ENCODE measurements around the gene ZNF709. TPM values are rescaled to one million over a fixed set of nuclear protein-coding genes. Genes with fewer than 3 reads are reported as not detected.

Gene ZNF709
- total and polyA plus RNA-seq, 2 of the 4 experiments (the other 2 are of a cell fraction) = 0.50 to 3.8 TPM

DNA sequence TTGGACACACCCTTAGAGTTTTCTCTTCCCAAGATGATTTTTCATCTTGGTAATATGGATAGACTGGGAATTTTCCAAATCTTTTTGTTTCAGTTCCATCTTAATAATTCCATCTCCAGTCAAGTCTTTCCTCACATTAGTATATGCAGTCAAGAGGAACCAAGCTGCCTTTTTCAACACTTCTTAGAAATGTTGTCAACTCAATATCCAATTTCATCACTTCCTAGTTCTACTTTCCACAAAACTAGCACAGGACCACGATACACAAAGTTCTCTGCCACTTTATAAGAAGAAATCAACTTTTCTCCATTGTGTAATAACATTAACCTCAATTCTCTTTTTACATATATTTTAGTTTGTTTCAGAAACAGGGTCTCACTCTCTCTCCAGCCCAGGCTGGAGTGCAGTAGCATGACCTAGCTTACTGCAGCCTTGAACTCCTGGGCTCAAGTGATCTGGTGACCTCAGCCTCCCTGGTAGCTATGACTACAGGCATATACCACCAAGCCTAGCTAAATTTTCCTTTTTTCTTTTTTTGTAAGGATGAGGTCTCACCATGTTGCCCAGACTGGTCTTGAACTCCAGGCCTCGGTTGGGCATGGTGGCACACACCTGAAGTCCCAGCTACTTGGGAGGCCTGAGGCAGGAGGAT is 59.3 kb downstream of the ZNF709 start:
- Histone ChIP-seq H2AK9ac (replicated peaks; ENCODE audit: low read depth, low read length, poor library complexity) (no peak overlapping the region), H2AK5ac (ENCODE audit: low read depth, low read length) (no peak overlapping the region), H3K9me1 (ENCODE audit: insufficient read depth, low read length) (no peaks in the 10 kb centered on the region), H3K36me3 (ENCODE audit: control insufficient read depth, insufficient read depth, low read length) (no peaks in the 10 kb centered on the region), H4K5ac (ENCODE audit: low read depth, low read length) (no peak overlapping the region), H2BK20ac (ENCODE audit: low read depth, low read length) (no peak overlapping the region), H4K91ac (ENCODE audit: insufficient read depth, low read depth, low read length) (no peak overlapping the region), H3K4ac (ENCODE audit: low read depth, low read length) (no peak overlapping the region), H3K9me3 (ENCODE audit: control insufficient read depth, insufficient read depth, low read length) (peaks cover 2% of the 10 kb centered on the region), H3K27ac (ENCODE audit: insufficient read depth, low read length) (no peak overlapping the region), H2BK5ac (ENCODE audit: low read depth, low read length, poor library complexity, severe bottlenecking) (no peak overlapping the region), H2BK15ac (ENCODE audit: low read depth, low read length) (no peak overlapping the region), H3K4me1 (ENCODE audit: control insufficient read depth, insufficient read depth, low read length) (no peaks in the 10 kb centered on the region), H4K20me1 (ENCODE audit: insufficient read depth, low read length) (no peaks in the 10 kb centered on the region), H3K9ac (ENCODE audit: low read depth, low read length) (no peak overlapping the region), H3K23ac (ENCODE audit: low read depth, low read length) (no peak overlapping the region), H3K4me2 (ENCODE audit: low read depth, low read length) (no peak overlapping the region), H3K56ac (ENCODE audit: extremely low read depth, insufficient read depth, low read length) (no peak overlapping the region), H2AFZ (replicated peaks; ENCODE audit: low read length, poor library complexity) (no peak overlapping the region), H3K27me3 (ENCODE audit: control insufficient read depth, insufficient read depth, low read length) (no peaks in the 10 kb centered on the region), H3K14ac (replicated peaks; ENCODE audit: low read depth, low read length) (no peak overlapping the region), H3K79me1 (ENCODE audit: low read depth in 1 of 2, low read length in 2 of 2) (no peaks in the 10 kb centered on the region), H4K8ac (ENCODE audit: low read depth in 2 of 2, low read length in 2 of 2) (no peak overlapping the region), H3K18ac (ENCODE audit: low read depth, low read length) (no peak overlapping the region), H2BK120ac (ENCODE audit: low read depth, low read length) (no peak overlapping the region), H3K4me3 (ENCODE audit: insufficient read depth, low read depth, low read length) (no peak overlapping the region)
- ChIA-PET POLR2A (ENCODE audit: unreplicated experiment) (no interaction called here), CTCF (no interaction called here)
- ATAC-seq (ENCODE audit: low read depth) (no peak), DNase-seq (no peak)
- in situ Hi-C loops (cut with MboI; ENCODE audit: low sequenced_read_pairs) (no loop called here), dilution Hi-C loops (cut with HindIII; ENCODE audit: low sequenced_read_pairs, unreplicated experiment) (no loop called here), intact Hi-C loops (cut with micrococcal nuclease) (no loop called here)
- WGBS, 2 experiments (ENCODE audit: extremely low coverage in 2 of 2, insufficient read length in 1 of 2) = no CpG with 5 or more reads among the region's 2 CpGs
- BruUV-seq (replicated peaks) = no TSS peak
- TF ChIP-seq BHLHE40 (IDR thresholded peaks at IDR 0.05; ENCODE audit: low read depth, low read length) = no peak
- TF ChIP-seq CTCF (conservative IDR thresholded peaks at IDR 0.05; ENCODE audit: low read depth, low read length) = no peak
- TF ChIP-seq MAZ (IDR thresholded peaks at IDR 0.05; ENCODE audit: borderline replicate concordance, low read depth, low read length) = no peak
- TF ChIP-seq, protein P1, sequence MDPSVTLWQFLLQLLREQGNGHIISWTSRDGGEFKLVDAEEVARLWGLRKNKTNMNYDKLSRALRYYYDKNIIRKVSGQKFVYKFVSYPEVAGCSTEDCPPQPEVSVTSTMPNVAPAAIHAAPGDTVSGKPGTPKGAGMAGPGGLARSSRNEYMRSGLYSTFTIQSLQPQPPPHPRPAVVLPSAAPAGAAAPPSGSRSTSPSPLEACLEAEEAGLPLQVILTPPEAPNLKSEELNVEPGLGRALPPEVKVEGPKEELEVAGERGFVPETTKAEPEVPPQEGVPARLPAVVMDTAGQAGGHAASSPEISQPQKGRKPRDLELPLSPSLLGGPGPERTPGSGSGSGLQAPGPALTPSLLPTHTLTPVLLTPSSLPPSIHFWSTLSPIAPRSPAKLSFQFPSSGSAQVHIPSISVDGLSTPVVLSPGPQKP (IDR thresholded peaks at IDR 0.05; ENCODE audit: borderline replicate concordance, low read depth, low read length) = no peak
- no peak for TF ChIP-seq MXI1 (IDR thresholded peaks at IDR 0.05; ENCODE audit: borderline replicate concordance, low read depth, low read length)
- no peak for TF ChIP-seq RCOR1 (IDR thresholded peaks at IDR 0.05; ENCODE audit: insufficient replicate concordance, low read length)
- TF ChIP-seq POLR2A (IDR thresholded peaks at IDR 0.05; ENCODE audit: low read depth, low read length) = no peak
- no peak for TF ChIP-seq MAFK (IDR thresholded peaks at IDR 0.05; ENCODE audit: low read depth, low read length)
- TF ChIP-seq NFE2L2 (IDR thresholded peaks at IDR 0.05; ENCODE audit: low read depth, low read length) = no peak
- no peak for TF ChIP-seq RAD21 (IDR thresholded peaks at IDR 0.05; ENCODE audit: low read length)
- no peak for TF ChIP-seq CEBPB (IDR thresholded peaks at IDR 0.05; ENCODE audit: low read depth, low read length)
- no peak for TF ChIP-seq FOS (IDR thresholded peaks at IDR 0.05; ENCODE audit: low read depth, low read length)
- no peak for TF ChIP-seq USF2 (IDR thresholded peaks at IDR 0.05; ENCODE audit: low read depth, low read length)
- TF ChIP-seq RFX5 (IDR thresholded peaks at IDR 0.05; ENCODE audit: low read depth, low read length) = no peak
- TF ChIP-seq CHD1 (IDR thresholded peaks at IDR 0.05; ENCODE audit: low read depth, low read length) = no peak
